Mucosa of rectum (tissue), 2 donors: ENCODE measurements around the gene PDCD4.

Experiments used
- H3K27ac ChIP-seq, 2 donors: one replicate each; pipeline ENCODE4 v1.7.0; 2013; ENCODE audit warnings: inconsistent platforms in 2 of 2, low read depth in 2 of 2, low read length in 2 of 2
- H3K27me3 ChIP-seq, 2 donors: one replicate each; pipeline ENCODE4 v1.7.0; 2013; ENCODE audit warnings: low read length in 2 of 2; ENCODE audit not compliant: control insufficient read depth in 2 of 2, insufficient read depth in 2 of 2
- H3K36me3 ChIP-seq, 2 donors: one replicate each; pipeline ENCODE4 v1.7.0; 2013; ENCODE audit warnings: low read length in 2 of 2; ENCODE audit not compliant: control insufficient read depth in 2 of 2, insufficient read depth in 2 of 2
- H3K4me1 ChIP-seq, 2 donors: one replicate each; pipeline ENCODE4 v1.7.0; 2013; ENCODE audit warnings: low read length in 2 of 2, mild to moderate bottlenecking in 1 of 2; ENCODE audit not compliant: control insufficient read depth in 2 of 2, insufficient read depth in 2 of 2
- H3K4me3 ChIP-seq, 2 donors: one replicate each; pipeline ENCODE4 v1.7.0; 2013; ENCODE audit warnings: low read length in 2 of 2
- H3K9ac ChIP-seq, 2 donors: one replicate each; pipeline ENCODE4 v1.7.0; 2013; ENCODE audit warnings: low read length in 2 of 2, low read depth in 1 of 2, mild to moderate bottlenecking in 1 of 2
- H3K9me3 ChIP-seq, 2 donors: one replicate each; pipeline ENCODE4 v1.7.0; 2013; ENCODE audit warnings: low read length in 2 of 2; ENCODE audit not compliant: control insufficient read depth in 2 of 2
- donor health status: healthy.
- donor health status: Normal muscosa, but diverticular disease.

The PDCD4 gene

DNA sequence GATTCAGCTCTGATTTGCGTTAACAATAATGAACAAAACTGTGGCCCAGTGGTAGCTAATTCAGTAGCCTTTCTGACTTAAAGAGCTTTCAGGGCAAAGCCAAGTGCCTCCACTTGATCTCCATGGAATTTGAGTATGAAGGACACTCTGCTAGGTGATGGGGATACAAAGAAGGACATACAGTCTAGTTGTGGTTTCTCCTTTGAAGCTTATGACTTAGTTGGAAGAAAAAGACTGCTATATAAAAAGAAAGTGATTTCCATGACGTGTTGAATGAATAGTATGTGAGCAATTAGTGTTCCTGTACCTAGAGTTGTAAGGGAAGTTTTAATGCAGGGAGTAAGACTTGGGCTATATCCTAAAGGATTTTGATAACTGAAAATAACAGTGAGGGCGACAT, 8.3 kb downstream of the PDCD4 start:
- H3K36me3 ChIP-seq, result peaks cover 65 to 72% of the 10 kb centered on the region in 2 donors
- H3K9ac ChIP-seq, result no peak overlapping the region
- H3K4me1 ChIP-seq, result peaks cover 9 to 31% of the 10 kb centered on the region in 2 donors
- H3K27ac ChIP-seq, result no peak overlapping the region
- no peaks in the 10 kb centered on the region for H3K9me3 ChIP-seq
- no peaks in the 10 kb centered on the region for H3K27me3 ChIP-seq
- no peak overlapping the region for H3K4me3 ChIP-seq

DNA sequence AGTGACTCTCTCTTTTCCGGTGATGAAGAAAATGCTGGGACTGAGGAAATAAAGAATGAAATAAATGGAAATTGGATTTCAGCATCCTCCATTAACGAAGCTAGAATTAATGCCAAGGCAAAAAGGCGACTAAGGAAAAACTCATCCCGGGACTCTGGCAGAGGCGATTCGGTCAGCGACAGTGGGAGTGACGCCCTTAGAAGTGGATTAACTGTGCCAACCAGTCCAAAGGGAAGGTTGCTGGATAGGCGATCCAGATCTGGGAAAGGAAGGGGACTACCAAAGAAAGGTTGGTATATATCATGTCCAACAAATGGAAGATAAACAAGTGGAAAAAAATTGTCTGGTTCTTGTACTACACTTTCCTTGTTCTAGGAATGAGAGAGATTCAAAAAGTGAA, 9.5 kb downstream of the PDCD4 start:
- Histone ChIP-seq H3K9me3 (no peaks in the 10 kb centered on the region), H3K4me1 (peaks cover 6 to 26% of the 10 kb centered on the region in 2 donors), H3K36me3 (peaks cover 67 to 82% of the 10 kb centered on the region in 2 donors), H3K9ac (no peak overlapping the region), H3K4me3 (no peak overlapping the region), H3K27ac (no peak overlapping the region), H3K27me3 (no peaks in the 10 kb centered on the region)

DNA sequence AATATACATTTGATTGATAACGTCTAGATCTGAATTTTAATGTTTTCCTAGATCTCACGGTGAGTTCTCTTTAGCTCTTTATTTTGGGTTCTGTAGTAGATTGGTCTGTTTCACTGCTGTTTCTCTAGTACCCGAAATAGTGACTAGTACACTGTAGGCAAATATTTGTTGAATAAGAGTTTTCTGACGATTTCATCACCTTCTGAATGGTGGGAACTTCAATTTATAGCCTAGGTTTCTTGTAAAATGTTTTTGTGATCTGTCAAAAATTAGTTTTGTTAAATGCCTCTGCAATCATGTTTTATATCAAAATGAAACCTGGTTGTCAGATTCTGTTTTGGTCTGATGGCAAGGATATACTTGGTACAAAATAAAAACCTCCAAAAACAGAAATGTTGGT, 10.2 kb downstream of the PDCD4 start:
- Histone ChIP-seq H3K4me1 (peaks cover 6 to 28% of the 10 kb centered on the region in 2 donors), H3K27me3 (no peaks in the 10 kb centered on the region), H3K27ac (no peak overlapping the region), H3K9me3 (no peaks in the 10 kb centered on the region), H3K4me3 (no peak overlapping the region), H3K9ac (no peak overlapping the region), H3K36me3 (peaks cover 70 to 85% of the 10 kb centered on the region in 2 donors)

DNA sequence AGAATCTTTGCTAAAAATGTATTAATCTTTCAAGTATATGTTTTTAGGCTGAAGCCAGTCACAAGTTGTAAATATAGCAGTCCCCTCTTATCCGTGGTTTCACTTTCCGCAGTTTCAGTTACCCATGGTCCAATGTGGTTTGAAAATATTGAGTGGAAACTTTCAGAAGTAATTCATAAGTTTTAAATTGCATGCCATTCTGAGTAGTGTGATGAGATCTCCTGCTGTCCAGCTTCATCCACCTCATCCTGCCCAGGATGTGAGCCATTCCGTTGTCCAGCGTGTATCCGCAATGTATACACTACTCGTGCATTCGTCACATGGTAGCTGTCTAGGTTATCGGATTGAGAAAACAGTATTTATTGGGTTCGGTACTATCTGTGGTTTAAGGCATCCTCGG, 12.2 kb downstream of the PDCD4 start:
- no peak overlapping the region for H3K4me3 ChIP-seq

DNA sequence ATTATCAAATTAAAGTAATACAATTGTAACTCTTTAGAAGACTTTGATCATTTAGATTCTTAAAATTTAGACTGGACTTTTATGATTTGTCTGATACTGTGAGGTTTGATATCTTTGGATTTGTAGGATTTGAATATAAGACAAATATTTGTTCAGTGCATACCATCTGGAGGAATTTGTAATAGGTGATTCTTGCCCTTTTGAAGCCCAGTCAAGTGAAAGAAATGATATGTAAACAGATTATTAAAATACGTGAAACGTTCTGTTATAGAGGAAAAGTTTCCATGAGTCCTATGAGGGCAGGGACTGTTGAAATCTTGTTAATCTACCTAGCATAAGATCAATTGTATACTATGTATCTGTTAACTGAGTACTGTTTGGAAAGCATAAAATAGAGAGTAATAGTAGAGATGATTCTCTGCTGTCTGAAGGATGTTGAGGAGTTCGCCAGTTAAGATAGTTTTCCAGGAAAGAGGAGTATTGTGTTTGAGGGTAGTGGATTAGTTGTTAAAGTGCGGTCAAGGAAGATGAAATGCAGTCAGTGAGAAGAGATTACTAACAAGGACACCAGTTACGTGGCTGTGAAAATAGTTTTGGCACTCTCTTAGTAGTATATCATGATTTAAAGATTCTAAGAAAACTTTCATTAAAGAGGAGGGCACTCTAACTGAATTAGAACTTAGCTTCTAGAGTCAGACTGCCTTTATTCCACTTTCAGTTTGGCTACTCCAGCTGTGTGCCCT, 14.4 kb downstream of the PDCD4 start:
- H3K4me1 ChIP-seq, result peaks cover 6 to 7% of the 10 kb centered on the region in 2 donors
- H3K36me3 ChIP-seq, result peaks cover 67 to 83% of the 10 kb centered on the region in 2 donors

More for the DNA sequence above, 12.2 kb downstream of the PDCD4 start:
- Histone ChIP-seq H3K9me3 (no peaks in the 10 kb centered on the region), H3K9ac (no peak overlapping the region), H3K4me1 (peaks cover 6 to 14% of the 10 kb centered on the region in 2 donors), H3K27ac (no peak overlapping the region), H3K36me3 (peaks cover 63 to 86% of the 10 kb centered on the region in 2 donors), H3K27me3 (no peaks in the 10 kb centered on the region)

DNA sequence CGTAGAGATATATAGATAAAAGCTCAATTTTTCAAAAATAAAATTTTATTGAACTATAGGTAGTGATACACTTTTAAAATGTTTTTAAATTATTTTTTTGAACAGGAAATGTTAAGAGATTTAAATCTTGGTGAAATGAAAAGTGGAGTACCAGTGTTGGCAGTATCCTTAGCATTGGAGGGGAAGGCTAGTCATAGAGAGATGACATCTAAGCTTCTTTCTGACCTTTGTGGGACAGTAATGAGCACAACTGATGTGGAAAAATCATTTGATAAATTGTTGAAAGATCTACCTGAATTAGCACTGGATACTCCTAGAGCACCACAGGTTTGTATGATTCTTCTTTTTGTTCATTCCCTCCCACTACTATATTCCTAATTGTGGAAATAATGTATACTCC, 15.8 kb downstream of the PDCD4 start:
- Histone ChIP-seq H3K4me1 (peaks cover 4 to 6% of the 10 kb centered on the region in 2 donors), H3K27me3 (no peaks in the 10 kb centered on the region), H3K9ac (no peak overlapping the region), H3K4me3 (no peak overlapping the region), H3K36me3 (peaks cover 60 to 83% of the 10 kb centered on the region in 2 donors), H3K27ac (no peak overlapping the region), H3K9me3 (no peaks in the 10 kb centered on the region)

More for the DNA sequence above, 14.4 kb downstream of the PDCD4 start:
- no peak overlapping the region for H3K27ac ChIP-seq
- H3K9ac ChIP-seq, result no peak overlapping the region
- no peaks in the 10 kb centered on the region for H3K9me3 ChIP-seq
- no peaks in the 10 kb centered on the region for H3K27me3 ChIP-seq
- H3K4me3 ChIP-seq, result no peak overlapping the region

DNA sequence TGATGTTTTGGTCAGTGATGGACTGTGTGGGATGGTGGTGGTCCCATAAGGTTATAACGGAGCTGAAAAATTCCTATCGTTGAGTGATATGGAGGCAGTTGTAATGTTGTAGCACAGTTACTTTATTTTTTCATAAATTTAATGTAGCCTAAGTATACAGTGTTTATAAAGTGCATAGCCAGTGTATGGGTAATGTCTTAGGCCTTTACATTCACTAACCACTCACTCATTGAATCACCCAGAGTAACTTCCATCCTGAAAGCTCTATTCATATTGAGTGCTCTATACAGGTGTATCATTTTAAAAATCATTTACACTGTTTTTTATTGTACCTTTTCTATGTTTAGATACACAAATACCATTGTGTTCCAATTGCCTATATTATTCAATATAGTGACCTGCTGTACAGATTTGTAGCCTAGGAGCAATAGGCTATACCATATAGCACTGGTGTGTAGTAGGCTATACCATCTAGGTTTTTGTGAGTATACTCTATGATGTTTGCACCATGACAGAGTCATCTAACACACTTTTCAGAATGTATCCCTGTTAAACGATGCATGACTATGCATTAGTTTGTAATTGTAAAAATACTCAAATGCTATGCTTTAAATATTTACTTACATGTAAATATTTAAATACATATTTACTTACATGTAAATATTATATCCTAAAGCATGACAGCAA, 21.0 kb downstream of the PDCD4 start:
- no peaks in the 10 kb centered on the region for H3K9me3 ChIP-seq
- no peak overlapping the region for H3K9ac ChIP-seq
- no peaks in the 10 kb centered on the region for H3K27me3 ChIP-seq
- peaks cover 67 to 81% of the 10 kb centered on the region in 2 donors for H3K36me3 ChIP-seq
- H3K4me3 ChIP-seq, result no peak overlapping the region
- peaks cover 0 to 20% of the 10 kb centered on the region in 2 donors for H3K4me1 ChIP-seq
- H3K27ac ChIP-seq, result no peak overlapping the region

DNA sequence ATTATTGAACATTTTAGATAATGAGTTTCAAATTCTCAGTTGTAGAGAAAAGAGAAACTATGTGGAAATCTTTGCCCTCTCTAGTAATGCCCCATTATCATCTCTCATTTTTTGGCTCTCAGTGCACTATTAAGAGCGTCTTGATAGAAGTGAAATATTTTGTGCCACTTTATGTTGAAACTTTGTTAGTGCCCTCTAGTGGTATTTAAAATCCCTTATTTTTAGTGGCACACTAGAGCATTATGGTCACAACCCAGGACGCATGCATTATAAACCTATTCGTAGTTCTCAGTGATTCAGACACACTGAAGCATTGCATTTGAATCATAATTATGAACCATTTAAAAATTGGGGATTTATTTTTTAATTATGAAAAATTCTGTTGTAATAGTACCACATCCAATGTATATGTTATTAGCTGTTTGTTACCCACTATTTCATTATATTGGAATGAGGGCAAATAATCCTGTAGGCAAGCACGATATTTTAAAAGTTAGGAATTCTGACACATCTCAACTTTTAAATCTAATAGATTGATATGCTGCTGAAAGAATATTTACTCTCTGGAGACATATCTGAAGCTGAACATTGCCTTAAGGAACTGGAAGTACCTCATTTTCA, 21.9 kb downstream of the PDCD4 start:
- Histone ChIP-seq H3K4me1 (peaks cover 0 to 20% of the 10 kb centered on the region in 2 donors), H3K9ac (no peak overlapping the region), H3K4me3 (no peak overlapping the region)

DNA sequence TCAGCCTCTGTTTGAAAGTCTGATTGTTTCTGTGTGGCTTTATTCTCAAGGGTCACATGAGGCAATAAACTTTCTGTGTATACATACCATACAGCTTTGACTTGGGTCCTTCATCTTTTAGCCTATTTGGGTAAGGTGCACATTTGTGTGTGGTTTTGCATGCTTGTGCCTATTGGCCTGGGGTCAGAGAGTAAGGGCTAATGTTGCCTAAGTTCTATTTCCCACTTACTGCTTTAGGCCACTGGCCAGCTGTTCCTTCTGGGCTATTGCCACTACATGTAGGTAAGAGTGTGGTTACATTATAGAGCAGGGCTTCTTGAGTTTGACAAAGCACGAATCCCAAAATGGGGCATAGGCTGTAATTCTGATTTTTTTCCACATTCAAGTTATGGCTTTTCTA, 25.5 kb downstream of the PDCD4 start:
- no peak overlapping the region for H3K4me3 ChIP-seq
- no peaks in the 10 kb centered on the region for H3K9me3 ChIP-seq
- peaks cover 0 to 20% of the 10 kb centered on the region in 2 donors for H3K4me1 ChIP-seq
- no peak overlapping the region for H3K9ac ChIP-seq
- H3K36me3 ChIP-seq, result peaks cover 71 to 87% of the 10 kb centered on the region in 2 donors
- no peaks in the 10 kb centered on the region for H3K27me3 ChIP-seq
- no peak overlapping the region for H3K27ac ChIP-seq

More for the DNA sequence above, 21.9 kb downstream of the PDCD4 start:
- no peaks in the 10 kb centered on the region for H3K27me3 ChIP-seq
- H3K9me3 ChIP-seq, result no peaks in the 10 kb centered on the region
- no peak overlapping the region for H3K27ac ChIP-seq
- H3K36me3 ChIP-seq, result peaks cover 68 to 81% of the 10 kb centered on the region in 2 donors

DNA sequence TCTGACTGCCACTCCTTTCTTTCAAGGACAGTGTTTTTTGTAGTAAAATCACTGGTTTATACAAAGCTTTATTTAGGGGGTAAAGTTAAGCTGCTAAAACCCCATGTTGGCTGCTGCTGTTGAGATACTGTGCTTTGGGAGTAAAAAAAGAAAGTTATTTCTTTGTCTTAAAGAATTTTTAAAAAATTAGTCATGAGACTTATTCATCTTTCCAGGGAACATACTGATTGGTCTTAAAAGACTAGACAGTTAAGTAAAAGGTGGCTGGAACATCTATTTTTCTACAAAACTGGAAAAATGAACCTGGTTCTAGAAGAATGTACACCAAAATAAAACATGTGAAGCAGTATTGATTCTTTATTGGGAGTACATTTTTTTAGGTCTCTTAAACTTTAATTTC, 26.7 kb downstream of the PDCD4 start:
- peaks cover 69 to 87% of the 10 kb centered on the region in 2 donors for H3K36me3 ChIP-seq
- H3K4me3 ChIP-seq, result no peak overlapping the region
- H3K27ac ChIP-seq, result no peak overlapping the region
- H3K27me3 ChIP-seq, result no peaks in the 10 kb centered on the region
- H3K4me1 ChIP-seq, result peaks cover 0 to 18% of the 10 kb centered on the region in 2 donors
- no peak overlapping the region for H3K9ac ChIP-seq
- no peaks in the 10 kb centered on the region for H3K9me3 ChIP-seq
